DMS153 treated with DMSO at 0.1 percent for 48 hours (cell line): Measurements from ENCODE around the gene UQCC3.
"Not testable (repeated sequence)": the region's sequence is repeated elsewhere in the genome, so short reads cannot be mapped to it uniquely, and the experiment has no call there.

Source experiments
- DNase-seq: peaks from one replicate; lab custom pipeline; 2025; ENCODE audit not compliant: unreplicated experiment; lab: John Stamatoyannopoulos, UW

UQCC3 gene

GRCh38 chr11:62671608-62672389, at the start of gene UQCC3, which contains the start of gene LBHD1:
Gene UQCC3 (plus strand): TSS chr11:62671673. CDS start chr11:62671746, 73 bp downstream.
Gene LBHD1 (minus strand): TSS chr11:62672267. CDS start chr11:62670031, 2,236 bp downstream.
- DNase-seq = peak; percentile 66

GRCh38 chr11:62622476-62623089, 48.9 kb upstream of the UQCC3 start:
- no peak for DNase-seq

GRCh38 chr11:62627713-62628112, 43.8 kb upstream of the UQCC3 start:
- DNase-seq = no peak

- no peak for DNase-seq
These were observed 39.0 kb upstream of the UQCC3 start for GRCh38 chr11:62632492-62632891.

- no peak for DNase-seq
These were observed 27.3 kb upstream of the UQCC3 start for GRCh38 chr11:62644220-62644619.

GRCh38 chr11:62645671-62645945, 25.9 kb upstream of the UQCC3 start:
- no peak for DNase-seq

- DNase-seq = peak; percentile 91
These were observed 25.3 kb upstream of the UQCC3 start, which contains the start of gene GANAB for GRCh38 chr11:62645946-62646824. Gene GANAB (minus strand): TSS chr11:62646613. CDS start chr11:62646599, 14 bp downstream.

GRCh38 chr11:62646825-62647608, 24.5 kb upstream of the UQCC3 start:
- DNase-seq = no peak

GRCh38 chr11:62647609-62648005, 23.9 kb upstream of the UQCC3 start:
- DNase-seq = no peak

GRCh38 chr11:62648185-62648966, 23.1 kb upstream of the UQCC3 start:
- no peak for DNase-seq

- no peak for DNase-seq
These were observed 22.5 kb upstream of the UQCC3 start for GRCh38 chr11:62648967-62649364.

GRCh38 chr11:62649486-62649885, 22.0 kb upstream of the UQCC3 start:
- no peak for DNase-seq

GRCh38 chr11:62650283-62650682, 21.2 kb upstream of the UQCC3 start:
- not testable (repeated sequence) for DNase-seq

- no peak for DNase-seq
These were observed 19.1 kb upstream of the UQCC3 start for GRCh38 chr11:62652161-62653006.

GRCh38 chr11:62654297-62654696, 17.2 kb upstream of the UQCC3 start:
- DNase-seq = no peak

GRCh38 chr11:62656796-62657429, 14.6 kb upstream of the UQCC3 start:
- DNase-seq = no peak

- DNase-seq = peak; percentile 58
These were observed 6.9 kb upstream of the UQCC3 start for GRCh38 chr11:62664405-62665074.

GRCh38 chr11:62665075-62665598, 6.3 kb upstream of the UQCC3 start, which contains the start of the genes C11orf98 and CSKMT:
Gene C11orf98 (minus strand): TSS chr11:62665210. CDS start chr11:62665169, 41 bp downstream.
Gene CSKMT (plus strand): TSS chr11:62665312. CDS start chr11:62665880, 568 bp downstream.
- DNase-seq = peak; percentile 92
